ENCODE results near the gene PRR7. TPM values are rescaled to one million over a fixed set of nuclear protein-coding genes. Genes with fewer than 3 reads are reported as not detected.

The PRR7 gene
- total and polyA plus RNA-seq, 7 donors: 0.39 to 3.8 (median 1.8) TPM

DNA sequence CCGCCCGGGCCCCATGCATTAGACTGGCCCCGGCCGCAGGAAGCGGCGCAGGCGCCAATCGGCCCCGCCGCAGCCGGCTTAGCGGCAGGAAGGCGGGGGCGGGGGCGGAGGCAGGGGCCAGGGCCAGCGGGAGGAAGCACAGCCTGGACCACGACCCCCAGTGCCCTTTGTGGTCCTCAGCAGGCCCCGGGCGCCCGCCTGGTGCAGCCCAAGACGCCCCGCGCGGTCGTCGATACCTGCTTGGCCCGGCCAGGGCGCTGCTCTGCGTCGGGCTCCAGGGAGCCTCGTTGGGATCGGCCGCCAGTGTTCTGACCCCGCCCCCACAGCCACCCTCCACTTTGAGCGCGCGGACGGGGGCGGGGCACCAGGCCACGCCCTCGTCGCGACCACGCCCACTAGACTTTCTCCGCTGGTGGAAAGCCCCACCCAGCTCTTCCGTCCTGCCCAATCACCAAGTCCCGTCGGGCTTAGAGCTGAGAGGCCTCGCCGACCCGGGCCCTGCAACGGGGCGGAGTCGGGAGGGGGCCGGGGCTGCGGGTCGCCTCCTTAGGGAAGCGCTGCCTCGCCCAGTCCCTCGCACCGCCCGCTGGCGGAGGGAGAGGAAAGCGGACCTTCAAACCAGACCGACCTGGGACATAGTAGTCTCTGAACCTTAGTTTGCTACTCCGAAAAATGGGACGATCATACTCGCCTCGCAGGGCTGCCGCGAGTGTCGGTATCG, 50.8 kb downstream of the PRR7 start, which contains the start of gene PDLIM7:
Gene PDLIM7 (minus strand): TSS at position 313 of the 721 bp plus-strand sequence. CDS start 1,092 bp downstream, outside the sequence.
- no peaks in the 10 kb centered on the region for H3K9me3 ChIP-seq
- peaks cover 33% of the 10 kb centered on the region for H3K4me1 ChIP-seq
- WGBS, 3 donors: 0 to 1% (median 0%) methylated on average over 50 to 73 of the region's 73 CpGs
- H3K27me3 ChIP-seq (ENCODE audit: insufficient read depth in 3 of 3, low read length in 2 of 3): no peaks in the 10 kb centered on the region
- peak within 1 kb of the TSS; percentile 85 for H3K4me3 ChIP-seq
- H3K27ac ChIP-seq: peak within 1 kb of the TSS; percentile 94
- ATAC-seq (peak; percentile 83 to 86 (median 84)), DNase-seq (peak; percentile 96 to 98)
- H3K36me3 ChIP-seq (ENCODE audit: insufficient read depth in 1 of 2, low read depth in 1 of 2): peaks cover 0 to 22% of the 10 kb centered on the region in 2 donors
- intact Hi-C loops (cut with DNase I): no loop called here
- TF ChIP-seq CTCF (IDR thresholded peaks at IDR 0.05): no peak

GRCh38 chr5:177498013-177498787, 51.6 kb downstream of the PRR7 start:
- 16 to 24% (median 17%) methylated on average over 41 to 48 of the region's 48 CpGs for WGBS, 3 donors
- Histone ChIP-seq H3K4me3 (peak overlapping the region; percentile 85), H3K4me1 (peaks cover 26% of the 10 kb centered on the region), H3K27ac (peak overlapping the region; percentile 94), H3K9me3 (no peaks in the 10 kb centered on the region), H3K36me3 (ENCODE audit: insufficient read depth in 1 of 2, low read depth in 1 of 2) (peaks cover 0 to 14% of the 10 kb centered on the region in 2 donors), H3K27me3 (ENCODE audit: insufficient read depth in 3 of 3, low read length in 2 of 3) (no peaks in the 10 kb centered on the region)
- DNase-seq (peak; percentile 62 to 81), ATAC-seq (peak in 1 of 4 donors; percentile 4)
- TF ChIP-seq CTCF (IDR thresholded peaks at IDR 0.05): no peak
- intact Hi-C loops (cut with DNase I): no loop called here

DNA sequence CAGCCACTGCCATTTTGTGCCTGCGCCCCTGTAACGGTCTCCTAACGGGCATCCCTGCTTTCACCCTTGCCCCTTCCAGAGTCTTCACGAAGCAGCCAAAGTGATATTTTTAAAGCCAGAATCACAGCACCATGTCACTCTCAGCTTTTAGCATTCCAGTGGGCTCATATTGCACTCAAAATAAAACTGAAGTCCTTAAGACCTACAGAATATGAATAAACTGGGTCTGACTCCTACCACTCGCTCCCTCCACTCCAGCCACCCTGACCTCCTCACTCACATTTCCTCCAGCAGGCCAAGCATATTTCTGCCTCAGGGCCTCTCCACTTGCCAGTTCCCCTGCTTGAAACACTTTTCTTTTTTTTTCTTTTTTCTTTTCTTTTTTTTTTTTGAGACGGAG, 53.2 kb downstream of the PRR7 start:
- H3K36me3 ChIP-seq (ENCODE audit: insufficient read depth in 1 of 2, low read depth in 1 of 2): peaks cover 0 to 12% of the 10 kb centered on the region in 2 donors
- no peak overlapping the region for H3K4me3 ChIP-seq
- no peaks in the 10 kb centered on the region for H3K27me3 ChIP-seq (ENCODE audit: insufficient read depth in 3 of 3, low read length in 2 of 3)
- no peaks in the 10 kb centered on the region for H3K9me3 ChIP-seq
- no peak overlapping the region for H3K27ac ChIP-seq
- ATAC-seq: no peak
- no peak for TF ChIP-seq CTCF (IDR thresholded peaks at IDR 0.05)
- DNase-seq: no peak
- intact Hi-C loops (cut with DNase I): loop anchor here (2.0 to 5.0 kb wide), 4 partner anchors 45 to 109 kb away; partner anchors contain the start of gene F12 (in 1 of the 2)
- peaks cover 9% of the 10 kb centered on the region for H3K4me1 ChIP-seq
- 57 to 70% (median 67%) methylated on average over 6 of the region's 6 CpGs for WGBS, 3 donors

GRCh38 chr5:177500685-177501522, 54.3 kb downstream of the PRR7 start:
- WGBS, 3 donors: 17 to 19% (median 17%) methylated on average over 10 of the region's 10 CpGs

More at GRCh38 chr5:177500685-177501522, 54.3 kb downstream of the PRR7 start:
- peak; percentile 93 for TF ChIP-seq CTCF (IDR thresholded peaks at IDR 0.05)
- Histone ChIP-seq H3K36me3 (ENCODE audit: insufficient read depth in 1 of 2, low read depth in 1 of 2) (peaks cover 0 to 8% of the 10 kb centered on the region in 2 donors), H3K27ac (peak overlapping the region; percentile 3), H3K4me1 (no peaks in the 10 kb centered on the region), H3K9me3 (no peaks in the 10 kb centered on the region), H3K4me3 (no peak overlapping the region), H3K27me3 (ENCODE audit: insufficient read depth in 3 of 3, low read length in 2 of 3) (no peaks in the 10 kb centered on the region)
- intact Hi-C loops (cut with DNase I): loop anchor here (2.0 to 5.0 kb wide), 4 partner anchors 46 to 110 kb away; partner anchors contain the start of gene F12 (in 1 of the 2)
- ATAC-seq: peak; percentile 32 to 54 (median 34)
- DNase-seq: peak; percentile 92 to 96

Data from psoas muscle (tissue), 8 donors.